ENCODE data around the gene ZNF3. TPM values are rescaled to one million over a fixed set of nuclear protein-coding genes. Genes with fewer than 3 reads are reported as not detected.

Gene ZNF3
- total RNA-seq, 1 experiment from 2014 or later = 32.5 TPM

GRCh38 chr7:100088621-100089457 lies 7.3 kb upstream of the ZNF3 start, which contains the start of gene COPS6:
COPS6 (plus strand) TSS chr7:100088969; CDS start chr7:100088991, 22 bp downstream.
- peak; percentile 64 for DNase-seq (ENCODE audit: low spot score)

- no peak for DNase-seq (ENCODE audit: low spot score)
Measured at GRCh38 chr7:100088095-100088620, 6.6 kb upstream of the ZNF3 start.

GRCh38 chr7:100087055-100087750 lies 5.7 kb upstream of the ZNF3 start:
- peak; percentile 65 for DNase-seq (ENCODE audit: low spot score)

GRCh38 chr7:100085515-100085914 lies 4.0 kb upstream of the ZNF3 start:
- DNase-seq (ENCODE audit: low spot score) = no peak

- no peak for DNase-seq (ENCODE audit: low spot score)
Measured at GRCh38 chr7:100082978-100083377, 1.5 kb upstream of the ZNF3 start.

- no peak for DNase-seq (ENCODE audit: low spot score)
Measured at GRCh38 chr7:100080907-100081534, 502 bp downstream of the ZNF3 start.

- no peak for DNase-seq (ENCODE audit: low spot score)
Measured at GRCh38 chr7:100079024-100079560, 2.4 kb downstream of the ZNF3 start.

- no peak for DNase-seq (ENCODE audit: low spot score)
Measured at GRCh38 chr7:100077205-100077604, 4.3 kb downstream of the ZNF3 start.

- DNase-seq (ENCODE audit: low spot score) = no peak
Measured at GRCh38 chr7:100075418-100075817, 6.1 kb downstream of the ZNF3 start.

GRCh38 chr7:100074841-100075240 lies 6.7 kb downstream of the ZNF3 start:
- no peak for DNase-seq (ENCODE audit: low spot score)

GRCh38 chr7:100072462-100072861 lies 9.1 kb downstream of the ZNF3 start:
- DNase-seq (ENCODE audit: low spot score) = no peak

- no peak for DNase-seq (ENCODE audit: low spot score)
Measured at GRCh38 chr7:100071018-100071723, 10.4 kb downstream of the ZNF3 start.

GRCh38 chr7:100069991-100070390 lies 11.5 kb downstream of the ZNF3 start:
- no peak for DNase-seq (ENCODE audit: low spot score)

GRCh38 chr7:100066953-100067352 lies 14.6 kb downstream of the ZNF3 start:
- no peak for DNase-seq (ENCODE audit: low spot score)

- DNase-seq (ENCODE audit: low spot score) = peak; percentile 41
Measured at GRCh38 chr7:100065452-100066186, 15.9 kb downstream of the ZNF3 start.

GRCh38 chr7:100064162-100064561 lies 17.4 kb downstream of the ZNF3 start:
- no peak for DNase-seq (ENCODE audit: low spot score)

GRCh38 chr7:100063376-100063775 lies 18.1 kb downstream of the ZNF3 start:
- no peak for DNase-seq (ENCODE audit: low spot score)

- no peak for DNase-seq (ENCODE audit: low spot score)
Measured at GRCh38 chr7:100061518-100062193, 19.9 kb downstream of the ZNF3 start.

- no peak for DNase-seq (ENCODE audit: low spot score)
Measured at GRCh38 chr7:100059251-100059739, 22.2 kb downstream of the ZNF3 start.

- DNase-seq (ENCODE audit: low spot score) = no peak
Measured at GRCh38 chr7:100057006-100057405, 24.5 kb downstream of the ZNF3 start.
